ENCODE measurements around the gene C1RL.

- TF ChIP-seq CTCF (IDR thresholded peaks at IDR 0.05; ENCODE audit: poor library complexity) (no peak), EZH2 (IDR thresholded peaks at IDR 0.05; ENCODE audit: borderline replicate concordance) (no peak)
These were observed 16.0 kb downstream of the C1RL start for GRCh38 chr12:7092986-7093460.

All from hepatocyte (in vitro differentiated cells).